GM12878 (cell line): ENCODE data around the gene GPR31. TPM values are rescaled to one million over a fixed set of nuclear protein-coding genes. Genes with fewer than 3 reads are reported as not detected.

Experiments
- ATAC-seq: fragments of 200-7000 bp; cut with Tn5 transposase; 3 replicates; pipeline ENCODE4 v1.9.1; 2020; ENCODE audit warnings: mild to moderate bottlenecking, moderate library complexity
- BruUV-seq: library from RNA; stranded (reverse); fragments of 400-500 nt; replicated peaks from 2 replicates; lab custom pipeline; 2021; lab: Mats Ljungman, UMichigan
- CTCF ChIA-PET: fragments of 300-600 bp; sonication (Branson Sonifier 250); formaldehyde crosslinking; extraction: SDS; loops from one replicate; lab custom pipeline; 2021; ENCODE audit warnings: inconsistent platforms; lab: Yijun Ruan, JAX
- POLR2A ChIA-PET: fragments of 350-600 bp; formaldehyde crosslinking; extraction: SDS; loops from one replicate; lab custom pipeline; 2021; ENCODE audit warnings: inconsistent platforms; lab: Charles Lee
- RAD21 ChIA-PET: fragments of 300-600 bp; sonication (Branson Sonifier 250); formaldehyde crosslinking; loops from one replicate; lab custom pipeline; 2023; ENCODE audit warnings: antibody characterized with exemption; ENCODE audit not compliant: unreplicated experiment; lab: Charles Lee
- SMC1A ChIA-PET: fragments of 300-600 bp; sonication (Branson Sonifier 250); formaldehyde crosslinking; loops from one replicate; lab custom pipeline; 2023; ENCODE audit not compliant: unreplicated experiment, uncharacterized antibody; lab: Charles Lee
- DNase-seq: peaks from one replicate; pipeline ENCODE4 v3.0.0-alpha.2; 2011; ENCODE audit warnings: low read depth, low spot score
- FAIRE-seq: peaks from 3 replicates; lab custom pipeline; 2011; peaks lifted over from hg19 to GRCh38; lab: Jason Lieb, UNC
- H2AFZ ChIP-seq: 2 replicates; pipeline ENCODE4 v1.6.0; 2011; ENCODE audit warnings: low read depth, low read length, control low read depth; ENCODE audit not compliant: control insufficient read depth
- H3K27ac ChIP-seq: 2 replicates; pipeline ENCODE4 v1.5.1; 2011; ENCODE audit warnings: control low read depth; ENCODE audit not compliant: control insufficient read depth, insufficient read depth
- H3K27me3 ChIP-seq, 2 experiments: replicated peaks in 1 of 2; 2 replicates each; pipeline versions ENCODE4 v1.6.0 to v1.6.1; 2011; ENCODE audit warnings: low read length in 1 of 2; ENCODE audit not compliant: control insufficient read depth in 2 of 2, insufficient read depth in 2 of 2
- H3K36me3 ChIP-seq, 2 experiments: 2 replicates each; pipeline ENCODE4 v1.5.1; 2011; ENCODE audit warnings: low read length in 1 of 2; ENCODE audit not compliant: control insufficient read depth in 2 of 2, insufficient read depth in 2 of 2
- H3K4me1 ChIP-seq: 2 replicates; pipeline ENCODE4 v1.6.1; 2011; ENCODE audit warnings: mild to moderate bottlenecking, low read length, moderate library complexity, mixed read lengths; ENCODE audit not compliant: control insufficient read depth, insufficient read depth
- H3K4me2 ChIP-seq: 2 replicates; pipeline ENCODE4 v1.6.0; 2011; ENCODE audit warnings: control low read depth; ENCODE audit not compliant: control insufficient read depth, insufficient read depth
- H3K4me3 ChIP-seq: fragments of 200-600 bp; sonication (generic); 2 replicates; pipeline ENCODE4 v1.5.1; 2016
- H3K79me2 ChIP-seq: 2 replicates; pipeline ENCODE4 v1.6.0; 2011; ENCODE audit warnings: low read length; ENCODE audit not compliant: control insufficient read depth, insufficient read depth
- H3K9ac ChIP-seq: 2 replicates; pipeline ENCODE4 v1.8.0; 2011; ENCODE audit warnings: low read length, control low read depth, mixed read lengths; ENCODE audit not compliant: control insufficient read depth, insufficient read depth
- H3K9me3 ChIP-seq: replicated peaks from 3 replicates; pipeline ENCODE4 v1.5.1; 2011; ENCODE audit warnings: mild to moderate bottlenecking, low read length; ENCODE audit not compliant: control insufficient read depth, insufficient read depth
- H4K20me1 ChIP-seq: 2 replicates; pipeline ENCODE4 v1.6.0; 2011; ENCODE audit not compliant: control insufficient read depth, insufficient read depth
- BACH1 ChIP-seq: fragments of 450-650 bp; IDR thresholded peaks from 2 replicates; pipeline ENCODE4 v1.6.1; 2017; ENCODE audit warnings: mild to moderate bottlenecking, borderline replicate concordance
- EP300 ChIP-seq, 2 experiments: fragments of 150-350 bp in 1 of 2; IDR thresholded peaks; 2 replicates each; pipeline ENCODE4 v1.6.1; 2011 to 2012; ENCODE audit warnings: low read depth in 2 of 2, low read length in 2 of 2, borderline replicate concordance in 1 of 2, improper control_type of control experiment in 1 of 2, inconsistent platforms in 1 of 2; ENCODE audit not compliant: control insufficient read depth in 1 of 2
- NR2F1 ChIP-seq: fragments of 450-650 bp; conservative IDR thresholded peaks from 2 replicates; pipeline ENCODE4 v1.6.1; 2017; ENCODE audit warnings: mild to moderate bottlenecking
- PAX5 ChIP-seq: IDR thresholded peaks from 2 replicates; pipeline ENCODE4 v1.6.1; 2011; ENCODE audit warnings: low read depth, low read length, borderline replicate concordance
- TARDBP ChIP-seq: IDR thresholded peaks from 2 replicates; pipeline ENCODE4 v1.6.1; 2016; ENCODE audit warnings: borderline replicate concordance
- TCF3 ChIP-seq: IDR thresholded peaks from 2 replicates; pipeline ENCODE4 v1.6.1; 2012; ENCODE audit warnings: low read depth, mild to moderate bottlenecking, low read length, borderline replicate concordance; ENCODE audit not compliant: insufficient read depth
- ZNF24 ChIP-seq: fragments of 450-650 bp; IDR thresholded peaks from 2 replicates; pipeline ENCODE4 v1.6.1; 2017; ENCODE audit warnings: antibody characterized with exemption, mild to moderate bottlenecking
- WGBS: methylation state at CpG from one replicate; pipeline ENCODE4 v1.1.6; 2016; ENCODE audit warnings: low lambda C conversion rate; ENCODE audit not compliant: insufficient replicate concordance, insufficient coverage; ENCODE audit errors: missing lambda C conversion rate; 5-methylcytosine and 5-hydroxymethylcytosine counted together
- in situ Hi-C: fragments of 300-500 bp; cut with MboI; formaldehyde crosslinking; loops from 9 replicates; pipeline ENCODE4 v1.14.3; 2018; ENCODE audit warnings: mixed read lengths
- intact Hi-C: fragments of 100-400 bp; cut with micrococcal nuclease; formaldehyde crosslinking; loops from one replicate; pipeline ENCODE4 v1.14.2; 2022; ENCODE audit not compliant: unreplicated experiment
- polyA plus RNA-seq, 11 experiments: library from polyadenylated mRNA; depleted of rRNA in 4 of 11; unstranded in 6 of 11; stranded (reverse) in 5 of 11; fragments of >200 nt; fragmentation: Nextera tagmentation in 4 of 11; fragmentation: Illumina TruSeq in 1 of 11; extraction: Ambion mirVana in 4 of 11; extraction: Trizol in 1 of 11; gene quantifications; 1 replicate in 1 of 11; 2 replicates in 10 of 11; pipeline versions ENCODE4 v1.2.1 to v1.2.3, GENCODE V29; 2011 to 2016; ENCODE audit warnings: inconsistent platforms in 2 of 11, missing spikeins in 2 of 11, low read depth in 1 of 11
- total RNA-seq, 4 experiments: library from RNA; depleted of rRNA in 3 of 4; stranded (reverse); fragments of >200 nt in 3 of 4; fragmentation: Illumina TruSeq in 1 of 4; extraction: Trizol in 1 of 4; gene quantifications; 2 replicates each; pipeline versions ENCODE4 v1.2.1 to v1.2.3, GENCODE V29; 2013 to 2021
- TF ChIP-seq, protein P1 (sequence below): fragments of 450-650 bp; conservative IDR thresholded peaks from 2 replicates; pipeline ENCODE4 v1.6.1; 2017; ENCODE audit warnings: mild to moderate bottlenecking, moderate library complexity
- TF ChIP-seq, protein P2 (sequence below): fragments of 450-650 bp; IDR thresholded peaks from 2 replicates; pipeline ENCODE4 v1.6.1; 2017; ENCODE audit warnings: low read depth, mild to moderate bottlenecking, moderate library complexity
- TF ChIP-seq, protein P3 (sequence below): IDR thresholded peaks from 2 replicates; pipeline ENCODE4 v1.6.1; 2012; ENCODE audit warnings: low read depth, low read length, improper control_type of control experiment
- TF ChIP-seq, protein P4 (sequence below): fragments of 450-650 bp; IDR thresholded peaks from 2 replicates; pipeline ENCODE4 v1.6.1; 2017; ENCODE audit warnings: mild to moderate bottlenecking, low read depth, inconsistent platforms; ENCODE audit not compliant: poor library complexity, severe bottlenecking

Gene GPR31
- total and polyA plus RNA-seq, 10 of the 15 experiments (the other 5 are each of a cell fraction or from before 2014, with no cell fraction given): not detected

DNA sequence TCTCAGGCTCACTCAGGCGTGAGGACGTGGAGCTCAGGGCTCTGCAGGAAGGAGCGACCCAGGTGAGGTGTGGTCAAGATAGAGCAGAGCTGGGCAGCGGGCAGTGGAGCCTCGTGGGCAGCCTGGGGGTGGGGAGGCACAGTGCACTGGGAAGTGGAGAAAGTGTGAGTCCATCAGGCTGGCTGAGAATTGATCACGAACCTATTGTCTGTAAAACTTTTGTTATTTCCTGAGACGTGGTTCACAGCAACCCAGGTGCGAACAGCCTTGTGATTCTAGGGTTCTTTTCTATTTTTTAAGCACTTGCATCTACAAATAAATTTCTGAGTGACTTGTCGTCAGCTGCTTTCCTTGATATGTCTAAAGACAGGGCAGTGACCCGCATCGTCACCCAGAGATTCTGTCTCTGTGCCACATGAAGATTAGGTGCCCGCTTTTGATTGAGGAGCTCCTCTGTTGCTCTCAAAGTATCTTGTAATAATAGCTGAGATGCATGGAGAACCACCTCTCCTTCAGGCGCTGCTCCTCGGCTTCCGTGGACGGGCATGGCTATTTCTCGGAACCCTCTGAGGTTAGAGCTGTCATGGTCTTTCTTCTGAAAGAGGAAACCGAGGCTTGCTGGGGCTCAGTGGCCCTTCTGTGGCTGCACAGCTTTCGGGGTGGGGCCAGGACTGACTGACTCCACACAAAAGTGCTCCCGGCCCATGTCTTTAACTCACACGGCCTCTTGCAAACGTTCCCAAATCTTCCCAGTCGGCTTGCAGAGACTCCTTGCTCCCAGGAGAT, 35.5 kb downstream of the GPR31 start:
- FAIRE-seq (peak; percentile 56), DNase-seq (no peak), ATAC-seq (peak; percentile 52)
- Histone ChIP-seq H2AFZ (peak overlapping the region; percentile 44), H3K27me3 (no peaks in the 10 kb centered on the region), H3K4me1 (peaks cover 65% of the 10 kb centered on the region), H4K20me1 (no peaks in the 10 kb centered on the region), H3K9ac (peak overlapping the region; percentile 56), H3K79me2 (peaks cover 10% of the 10 kb centered on the region), H3K4me3 (peak overlapping the region; percentile 60; the same call in 1 of the 2 replicates), H3K27ac (peak overlapping the region; percentile 66), H3K36me3 (no peaks in the 10 kb centered on the region), H3K9me3 (peaks cover 5% of the 10 kb centered on the region; the same call in 2 of the 3 replicates), H3K4me2 (peak overlapping the region; percentile 81)
- in situ Hi-C loops: no loop called here
- RAD21 ChIA-PET: interaction anchor here (0.5 to 8.3 kb wide), 17 partner anchors 8 to 174 kb away, joined by 3 to 231 read pairs (median 12); partner anchors contain the start of genes CEP43 and RNASET2
- SMC1A ChIA-PET: interaction anchor here (0.9 to 21.7 kb wide), 19 partner anchors 8 to 335 kb away, joined by 3 to 542 read pairs (median 14); partner anchors contain the start of gene CEP43
- under 1% methylated on average over 23 of the region's 23 CpGs for WGBS
- BruUV-seq: TSS peak; percentile 54
- POLR2A ChIA-PET: interaction anchor here (0.6 to 14.7 kb wide), 23 partner anchors 7 to 169 kb away, joined by 3 to 279 read pairs (median 6); partner anchors contain the start of genes CEP43 and RNASET2
- intact Hi-C loops: loop anchor here (2.0 to 10.0 kb wide), 4 partner anchors 27 to 167 kb away; partner anchors contain the start of genes CEP43 and RNASET2
- CTCF ChIA-PET: interaction anchor here (0.6 to 8.1 kb wide), 20 partner anchors 8 to 347 kb away, joined by 3 to 129 read pairs (median 6); partner anchors contain the start of gene CEP43
- peak; percentile 68; the same call in 1 of the 2 replicates for TF ChIP-seq NR2F1
- TF ChIP-seq ZNF24: no peak
- TF ChIP-seq TARDBP: no peak
- TF ChIP-seq, protein P1, sequence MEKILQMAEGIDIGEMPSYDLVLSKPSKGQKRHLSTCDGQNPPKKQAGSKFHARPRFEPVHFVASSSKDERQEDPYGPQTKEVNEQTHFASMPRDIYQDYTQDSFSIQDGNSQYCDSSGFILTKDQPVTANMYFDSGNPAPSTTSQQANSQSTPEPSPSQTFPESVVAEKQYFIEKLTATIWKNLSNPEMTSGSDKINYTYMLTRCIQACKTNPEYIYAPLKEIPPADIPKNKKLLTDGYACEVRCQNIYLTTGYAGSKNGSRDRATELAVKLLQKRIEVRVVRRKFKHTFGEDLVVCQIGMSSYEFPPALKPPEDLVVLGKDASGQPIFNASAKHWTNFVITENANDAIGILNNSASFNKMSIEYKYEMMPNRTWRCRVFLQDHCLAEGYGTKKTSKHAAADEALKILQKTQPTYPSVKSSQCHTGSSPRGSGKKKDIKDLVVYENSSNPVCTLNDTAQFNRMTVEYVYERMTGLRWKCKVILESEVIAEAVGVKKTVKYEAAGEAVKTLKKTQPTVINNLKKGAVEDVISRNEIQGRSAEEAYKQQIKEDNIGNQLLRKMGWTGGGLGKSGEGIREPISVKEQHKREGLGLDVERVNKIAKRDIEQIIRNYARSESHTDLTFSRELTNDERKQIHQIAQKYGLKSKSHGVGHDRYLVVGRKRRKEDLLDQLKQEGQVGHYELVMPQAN: 0 out of 2 replicates have a peak, but pooled peaks have one; percentile 25
- TF ChIP-seq BACH1: no peak
- TF ChIP-seq PAX5: peak; percentile 46; the same call in 1 of the 2 replicates
- TF ChIP-seq, protein P2, sequence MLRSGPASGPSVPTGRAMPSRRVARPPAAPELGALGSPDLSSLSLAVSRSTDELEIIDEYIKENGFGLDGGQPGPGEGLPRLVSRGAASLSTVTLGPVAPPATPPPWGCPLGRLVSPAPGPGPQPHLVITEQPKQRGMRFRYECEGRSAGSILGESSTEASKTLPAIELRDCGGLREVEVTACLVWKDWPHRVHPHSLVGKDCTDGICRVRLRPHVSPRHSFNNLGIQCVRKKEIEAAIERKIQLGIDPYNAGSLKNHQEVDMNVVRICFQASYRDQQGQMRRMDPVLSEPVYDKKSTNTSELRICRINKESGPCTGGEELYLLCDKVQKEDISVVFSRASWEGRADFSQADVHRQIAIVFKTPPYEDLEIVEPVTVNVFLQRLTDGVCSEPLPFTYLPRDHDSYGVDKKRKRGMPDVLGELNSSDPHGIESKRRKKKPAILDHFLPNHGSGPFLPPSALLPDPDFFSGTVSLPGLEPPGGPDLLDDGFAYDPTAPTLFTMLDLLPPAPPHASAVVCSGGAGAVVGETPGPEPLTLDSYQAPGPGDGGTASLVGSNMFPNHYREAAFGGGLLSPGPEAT: peak; percentile 24; the same call in 1 of the 2 replicates
- TF ChIP-seq EP300 (IDR thresholded peaks at IDR 0.05; ENCODE audit: borderline replicate concordance in 1 of 2, control insufficient read depth in 1 of 2, low read depth in 2 of 2, low read length in 2 of 2): 0 out of 4 replicates have a peak, but pooled peaks of 1 of the 2 experiments have one; percentile 28
- no peak for TF ChIP-seq TCF3
- TF ChIP-seq, protein P3, sequence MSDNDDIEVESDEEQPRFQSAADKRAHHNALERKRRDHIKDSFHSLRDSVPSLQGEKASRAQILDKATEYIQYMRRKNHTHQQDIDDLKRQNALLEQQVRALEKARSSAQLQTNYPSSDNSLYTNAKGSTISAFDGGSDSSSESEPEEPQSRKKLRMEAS: peak; percentile 51
- TF ChIP-seq, protein P4, sequence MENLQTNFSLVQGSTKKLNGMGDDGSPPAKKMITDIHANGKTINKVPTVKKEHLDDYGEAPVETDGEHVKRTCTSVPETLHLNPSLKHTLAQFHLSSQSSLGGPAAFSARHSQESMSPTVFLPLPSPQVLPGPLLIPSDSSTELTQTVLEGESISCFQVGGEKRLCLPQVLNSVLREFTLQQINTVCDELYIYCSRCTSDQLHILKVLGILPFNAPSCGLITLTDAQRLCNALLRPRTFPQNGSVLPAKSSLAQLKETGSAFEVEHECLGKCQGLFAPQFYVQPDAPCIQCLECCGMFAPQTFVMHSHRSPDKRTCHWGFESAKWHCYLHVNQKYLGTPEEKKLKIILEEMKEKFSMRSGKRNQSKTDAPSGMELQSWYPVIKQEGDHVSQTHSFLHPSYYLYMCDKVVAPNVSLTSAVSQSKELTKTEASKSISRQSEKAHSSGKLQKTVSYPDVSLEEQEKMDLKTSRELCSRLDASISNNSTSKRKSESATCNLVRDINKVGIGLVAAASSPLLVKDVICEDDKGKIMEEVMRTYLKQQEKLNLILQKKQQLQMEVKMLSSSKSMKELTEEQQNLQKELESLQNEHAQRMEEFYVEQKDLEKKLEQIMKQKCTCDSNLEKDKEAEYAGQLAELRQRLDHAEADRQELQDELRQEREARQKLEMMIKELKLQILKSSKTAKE: peak; percentile 20
